Calu3 (cell line): ENCODE data around the gene SMIM28. TPM values are rescaled to one million over a fixed set of nuclear protein-coding genes. Genes with fewer than 3 reads are reported as not detected.

Experiments
- BruUV-seq: library from RNA; stranded (reverse); fragments of 400-500 nt; replicated peaks from 2 replicates; lab custom pipeline; 2021; lab: Mats Ljungman, UMichigan
- CTCF ChIA-PET: fragments of 300-600 bp; sonication (Branson Sonifier 250); formaldehyde crosslinking; loops from one replicate; lab custom pipeline; 2022; ENCODE audit warnings: antibody characterized with exemption; lab: Charles Lee
- DNase-seq: peaks from one replicate; pipeline ENCODE4 v3.0.0; 2022
- H3K27ac Mint-ChIP-seq: one replicate; pipeline ENCODE4 v1.8.0; 2022; ENCODE audit warnings: mixed read lengths; ENCODE audit not compliant: unreplicated experiment
- H3K27me3 Mint-ChIP-seq: one replicate; pipeline ENCODE4 v1.8.0; 2022; ENCODE audit warnings: mixed read lengths; ENCODE audit not compliant: unreplicated experiment
- H3K36me3 Mint-ChIP-seq: one replicate; pipeline ENCODE4 v1.8.0; 2022; ENCODE audit warnings: mild to moderate bottlenecking, moderate library complexity, mixed read lengths; ENCODE audit not compliant: insufficient read depth, unreplicated experiment
- H3K4me1 Mint-ChIP-seq: one replicate; pipeline ENCODE4 v1.8.0; 2022; ENCODE audit warnings: mild to moderate bottlenecking, low read depth, mixed read lengths; ENCODE audit not compliant: unreplicated experiment
- H3K4me3 Mint-ChIP-seq: one replicate; pipeline ENCODE4 v1.8.0; 2022; ENCODE audit warnings: mild to moderate bottlenecking, low read depth, moderate library complexity, mixed read lengths; ENCODE audit not compliant: unreplicated experiment
- H3K9me3 Mint-ChIP-seq: one replicate; pipeline ENCODE4 v1.8.0; 2022; ENCODE audit warnings: low read depth, mixed read lengths; ENCODE audit not compliant: unreplicated experiment
- CTCF ChIP-seq: fragments of 200-600 bp; IDR thresholded peaks from one replicate; pipeline ENCODE4 v1.8.0; 2022; ENCODE audit warnings: antibody characterized with exemption; ENCODE audit not compliant: unreplicated experiment
- intact Hi-C: fragments of 100-400 bp; cut with micrococcal nuclease; formaldehyde crosslinking; loops from one replicate; pipeline ENCODE4 v1.10.0; 2022; ENCODE audit not compliant: unreplicated experiment
- total RNA-seq: library from RNA; stranded (reverse); gene quantifications from 2 replicates; pipeline ENCODE4 v1.2.3, GENCODE V29; 2022

The SMIM28 gene
- total RNA-seq, 1 experiment from 2014 or later, result not detected

- CTCF ChIA-PET, result interaction anchor here (0.7 kb wide), 1 partner anchor 59 kb away, joined by 4 read pairs; no protein-coding TSS in a partner anchor
Observed at GRCh38 chr6:138345565-138346285, 32.0 kb upstream of the SMIM28 start.

GRCh38 chr6:138346302-138347195 is 31.2 kb upstream of the SMIM28 start:
- Mint-ChIP-seq H3K27ac (no peak overlapping the region), H3K4me3 (no peak overlapping the region), H3K9me3 (no peaks in the 10 kb centered on the region), H3K4me1 (peaks cover 16% of the 10 kb centered on the region), H3K36me3 (no peaks in the 10 kb centered on the region), H3K27me3 (no peaks in the 10 kb centered on the region)
- no peak for TF ChIP-seq CTCF
- intact Hi-C loops, result no loop called here
- CTCF ChIA-PET, result interaction anchor here (0.7 to 1.1 kb wide), 2 partner anchors 8 to 58 kb away, joined by 4 to 6 read pairs; no protein-coding TSS in a partner anchor
- DNase-seq, result no peak
- BruUV-seq, result no TSS peak

More at GRCh38 chr6:138345565-138346285, 32.0 kb upstream of the SMIM28 start:
- Mint-ChIP-seq H3K4me3 (no peak overlapping the region), H3K27me3 (no peaks in the 10 kb centered on the region), H3K27ac (no peak overlapping the region), H3K4me1 (peaks cover 14% of the 10 kb centered on the region), H3K36me3 (no peaks in the 10 kb centered on the region), H3K9me3 (no peaks in the 10 kb centered on the region)
- TF ChIP-seq CTCF, result no peak
- no peak for DNase-seq
- BruUV-seq, result no TSS peak
- intact Hi-C loops, result no loop called here

GRCh38 chr6:138347864-138348263 is 29.8 kb upstream of the SMIM28 start:
- no TSS peak for BruUV-seq
- Mint-ChIP-seq H3K27ac (no peak overlapping the region), H3K27me3 (no peaks in the 10 kb centered on the region), H3K36me3 (no peaks in the 10 kb centered on the region), H3K4me3 (no peak overlapping the region), H3K4me1 (peaks cover 16% of the 10 kb centered on the region), H3K9me3 (no peaks in the 10 kb centered on the region)
- DNase-seq, result no peak
- TF ChIP-seq CTCF, result no peak
- intact Hi-C loops, result no loop called here
- CTCF ChIA-PET, result interaction anchor here (0.7 to 1.1 kb wide), 2 partner anchors 9 to 1241 kb away, joined by 3 to 6 read pairs; no protein-coding TSS in a partner anchor

- intact Hi-C loops, result loop anchor here (10.0 kb wide), 1 partner anchor 55 kb away; the partner anchor contains the start of gene HEBP2
- DNase-seq, result no peak
- no peak for TF ChIP-seq CTCF
- CTCF ChIA-PET, result no interaction called here
- peaks cover 16% of the 10 kb centered on the region for H3K4me1 Mint-ChIP-seq
- no peak overlapping the region for H3K4me3 Mint-ChIP-seq
- no peaks in the 10 kb centered on the region for H3K9me3 Mint-ChIP-seq
- H3K36me3 Mint-ChIP-seq, result no peaks in the 10 kb centered on the region
- BruUV-seq, result no TSS peak
- H3K27me3 Mint-ChIP-seq, result no peaks in the 10 kb centered on the region
- H3K27ac Mint-ChIP-seq, result no peak overlapping the region
Observed at GRCh38 chr6:138349891-138350290, 27.8 kb upstream of the SMIM28 start.
